ENCODE measurements around the gene LAMA2.

LAMA2 gene

DNA sequence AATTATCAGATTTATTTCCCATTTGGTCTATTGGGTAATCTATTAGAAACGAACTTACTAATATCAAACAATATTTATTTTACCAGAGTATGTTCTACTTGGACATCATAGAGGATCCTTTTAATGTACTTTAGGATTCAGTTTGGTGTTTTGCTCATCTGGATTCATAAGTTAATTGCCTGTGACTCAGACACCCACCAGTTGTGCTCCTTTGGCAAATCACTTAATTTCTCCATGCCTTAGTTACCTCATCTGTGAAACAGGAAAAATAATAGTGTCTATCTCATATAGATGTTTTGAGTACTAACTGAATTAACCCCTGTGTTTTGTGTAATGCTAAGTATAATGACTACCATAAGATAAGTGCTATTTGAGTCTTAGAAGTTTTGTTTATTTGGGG lies 292.1 kb downstream of the LAMA2 start:
- H3K79me2 ChIP-seq (ENCODE audit: insufficient read depth, low read length): no peaks in the 10 kb centered on the region
- TF ChIP-seq EZH2 (IDR thresholded peaks at IDR 0.05; ENCODE audit: borderline replicate concordance, low read length): no peak
- TF ChIP-seq, protein P1, sequence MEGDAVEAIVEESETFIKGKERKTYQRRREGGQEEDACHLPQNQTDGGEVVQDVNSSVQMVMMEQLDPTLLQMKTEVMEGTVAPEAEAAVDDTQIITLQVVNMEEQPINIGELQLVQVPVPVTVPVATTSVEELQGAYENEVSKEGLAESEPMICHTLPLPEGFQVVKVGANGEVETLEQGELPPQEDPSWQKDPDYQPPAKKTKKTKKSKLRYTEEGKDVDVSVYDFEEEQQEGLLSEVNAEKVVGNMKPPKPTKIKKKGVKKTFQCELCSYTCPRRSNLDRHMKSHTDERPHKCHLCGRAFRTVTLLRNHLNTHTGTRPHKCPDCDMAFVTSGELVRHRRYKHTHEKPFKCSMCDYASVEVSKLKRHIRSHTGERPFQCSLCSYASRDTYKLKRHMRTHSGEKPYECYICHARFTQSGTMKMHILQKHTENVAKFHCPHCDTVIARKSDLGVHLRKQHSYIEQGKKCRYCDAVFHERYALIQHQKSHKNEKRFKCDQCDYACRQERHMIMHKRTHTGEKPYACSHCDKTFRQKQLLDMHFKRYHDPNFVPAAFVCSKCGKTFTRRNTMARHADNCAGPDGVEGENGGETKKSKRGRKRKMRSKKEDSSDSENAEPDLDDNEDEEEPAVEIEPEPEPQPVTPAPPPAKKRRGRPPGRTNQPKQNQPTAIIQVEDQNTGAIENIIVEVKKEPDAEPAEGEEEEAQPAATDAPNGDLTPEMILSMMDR (IDR thresholded peaks at IDR 0.05; ENCODE audit: low read length): no peak
- H3K4me1 ChIP-seq (ENCODE audit: insufficient read depth, low read length, severe bottlenecking): no peaks in the 10 kb centered on the region

DNA sequence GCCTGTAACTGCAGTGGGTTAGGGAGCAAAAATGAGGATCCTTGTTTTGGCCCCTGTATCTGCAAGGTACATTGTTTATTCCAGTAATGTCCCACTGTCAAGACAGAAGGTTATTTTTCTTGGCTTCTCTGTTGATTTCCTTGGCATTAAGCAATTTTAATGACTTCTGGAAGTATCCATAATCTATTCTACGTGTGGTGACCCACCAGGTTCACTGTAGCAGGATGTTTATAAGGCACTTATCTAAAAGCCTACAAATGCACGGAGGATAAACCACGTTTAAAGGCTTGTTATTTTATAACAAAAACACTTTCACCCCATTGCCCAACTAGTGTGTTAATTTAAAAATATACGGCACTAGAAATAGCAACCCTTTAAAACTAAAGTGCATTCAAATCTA lies 294.9 kb downstream of the LAMA2 start:
- Histone ChIP-seq H3K9me3 (ENCODE audit: low read length) (no peaks in the 10 kb centered on the region), H3K27ac (ENCODE audit: low read depth, low read length, poor library complexity, severe bottlenecking) (no peak overlapping the region), H3K4me1 (ENCODE audit: insufficient read depth, low read length, severe bottlenecking) (no peaks in the 10 kb centered on the region), H3K9ac (ENCODE audit: low read length) (no peak overlapping the region), H4K20me1 (ENCODE audit: insufficient read depth, low read length) (no peaks in the 10 kb centered on the region), H3K79me2 (ENCODE audit: insufficient read depth, low read length) (no peaks in the 10 kb centered on the region), H3K4me3 (ENCODE audit: low read depth, low read length, poor library complexity, severe bottlenecking) (no peak overlapping the region), H2AFZ (ENCODE audit: low read length) (no peak overlapping the region), H3K4me2 (ENCODE audit: low read length) (no peak overlapping the region), H3F3A (ENCODE audit: insufficient read depth, low read length) (no peaks in the 10 kb centered on the region), H3K27me3 (ENCODE audit: insufficient read depth, low read length) (no peaks in the 10 kb centered on the region), H3K36me3 (ENCODE audit: insufficient read depth, low read length) (no peaks in the 10 kb centered on the region), H3K9me2 (ENCODE audit: low read depth, low read length) (peaks cover 3% of the 10 kb centered on the region; the same call in 1 of the 2 replicates)
- TF ChIP-seq, protein P1 (IDR thresholded peaks at IDR 0.05; ENCODE audit: low read length): no peak
- TF ChIP-seq EZH2 (IDR thresholded peaks at IDR 0.05; ENCODE audit: borderline replicate concordance, low read length): no peak

More for the DNA sequence above, 292.1 kb downstream of the LAMA2 start:
- H3K9ac ChIP-seq (ENCODE audit: low read length): no peak overlapping the region
- H3K27ac ChIP-seq (ENCODE audit: low read depth, low read length, poor library complexity, severe bottlenecking): no peak overlapping the region
- no peaks in the 10 kb centered on the region for H3F3A ChIP-seq (ENCODE audit: insufficient read depth, low read length)
- no peak overlapping the region for H3K4me3 ChIP-seq (ENCODE audit: low read depth, low read length, poor library complexity, severe bottlenecking)
- peaks cover 3% of the 10 kb centered on the region; the same call in 1 of the 2 replicates for H3K9me2 ChIP-seq (ENCODE audit: low read depth, low read length)
- no peaks in the 10 kb centered on the region for H3K27me3 ChIP-seq (ENCODE audit: insufficient read depth, low read length)
- H3K9me3 ChIP-seq (ENCODE audit: low read length): no peaks in the 10 kb centered on the region
- no peak overlapping the region for H3K4me2 ChIP-seq (ENCODE audit: low read length)
- no peak overlapping the region for H2AFZ ChIP-seq (ENCODE audit: low read length)
- no peaks in the 10 kb centered on the region for H3K36me3 ChIP-seq (ENCODE audit: insufficient read depth, low read length)
- H4K20me1 ChIP-seq (ENCODE audit: insufficient read depth, low read length): no peaks in the 10 kb centered on the region

GRCh38 chr6:129179283-129179682 lies 296.3 kb downstream of the LAMA2 start:
- Histone ChIP-seq H3K9ac (ENCODE audit: low read length) (no peak overlapping the region), H3K4me3 (ENCODE audit: low read depth, low read length, poor library complexity, severe bottlenecking) (no peak overlapping the region), H3K79me2 (ENCODE audit: insufficient read depth, low read length) (no peaks in the 10 kb centered on the region), H3K9me3 (ENCODE audit: low read length) (no peaks in the 10 kb centered on the region), H4K20me1 (ENCODE audit: insufficient read depth, low read length) (no peaks in the 10 kb centered on the region), H3K4me2 (ENCODE audit: low read length) (no peak overlapping the region), H3K9me2 (ENCODE audit: low read depth, low read length) (peaks cover 3% of the 10 kb centered on the region; the same call in 1 of the 2 replicates), H3K36me3 (ENCODE audit: insufficient read depth, low read length) (no peaks in the 10 kb centered on the region), H3K27me3 (ENCODE audit: insufficient read depth, low read length) (no peaks in the 10 kb centered on the region), H2AFZ (ENCODE audit: low read length) (no peak overlapping the region), H3K27ac (ENCODE audit: low read depth, low read length, poor library complexity, severe bottlenecking) (no peak overlapping the region), H3F3A (ENCODE audit: insufficient read depth, low read length) (no peaks in the 10 kb centered on the region), H3K4me1 (ENCODE audit: insufficient read depth, low read length, severe bottlenecking) (no peaks in the 10 kb centered on the region)
- TF ChIP-seq EZH2 (IDR thresholded peaks at IDR 0.05; ENCODE audit: borderline replicate concordance, low read length): no peak
- TF ChIP-seq, protein P1 (IDR thresholded peaks at IDR 0.05; ENCODE audit: low read length): no peak
